ENCODE measurements around the gene ATE1. TPM values are rescaled to one million over a fixed set of nuclear protein-coding genes. Genes with fewer than 3 reads are reported as not detected.

The ATE1 gene
- total RNA-seq, 1 donor from 2014 or later, result 27.6 TPM

GRCh38 chr10:121834757-121835156, 93.1 kb downstream of the ATE1 start:
- no peak overlapping the region for H3K27ac Mint-ChIP-seq (ENCODE audit: unreplicated experiment)
- H3K9me3 Mint-ChIP-seq, result no peaks in the 10 kb centered on the region
- DNase-seq (ENCODE audit: low read depth, low spot score), result no peak
- no peak for TF ChIP-seq CTCF (conservative IDR thresholded peaks at IDR 0.05)
- H3K27me3 Mint-ChIP-seq (ENCODE audit: low read depth), result no peaks in the 10 kb centered on the region
- peaks cover 12% of the 10 kb centered on the region for H3K36me3 Mint-ChIP-seq (ENCODE audit: low read depth)
- H3K4me3 Mint-ChIP-seq, result no peak overlapping the region
- H3K4me1 Mint-ChIP-seq, result no peaks in the 10 kb centered on the region

- H3K9me3 Mint-ChIP-seq, result no peaks in the 10 kb centered on the region
- no peak for TF ChIP-seq CTCF (conservative IDR thresholded peaks at IDR 0.05)
- H3K4me3 Mint-ChIP-seq, result no peak overlapping the region
- DNase-seq (ENCODE audit: low read depth, low spot score), result no peak
- H3K4me1 Mint-ChIP-seq, result no peaks in the 10 kb centered on the region
- peak overlapping the region; percentile 21 for H3K27ac Mint-ChIP-seq (ENCODE audit: unreplicated experiment)
- peaks cover 15% of the 10 kb centered on the region for H3K36me3 Mint-ChIP-seq (ENCODE audit: low read depth)
- no peaks in the 10 kb centered on the region for H3K27me3 Mint-ChIP-seq (ENCODE audit: low read depth)
Observed at GRCh38 chr10:121833387-121833786, 94.4 kb downstream of the ATE1 start.

GRCh38 chr10:121832647-121833046, 95.2 kb downstream of the ATE1 start:
- H3K27ac Mint-ChIP-seq (ENCODE audit: unreplicated experiment), result no peak overlapping the region
- H3K4me1 Mint-ChIP-seq, result no peaks in the 10 kb centered on the region
- DNase-seq (ENCODE audit: low read depth, low spot score), result no peak
- TF ChIP-seq CTCF (conservative IDR thresholded peaks at IDR 0.05), result no peak
- peaks cover 15% of the 10 kb centered on the region for H3K36me3 Mint-ChIP-seq (ENCODE audit: low read depth)
- H3K4me3 Mint-ChIP-seq, result no peak overlapping the region
- H3K9me3 Mint-ChIP-seq, result no peaks in the 10 kb centered on the region
- H3K27me3 Mint-ChIP-seq (ENCODE audit: low read depth), result no peaks in the 10 kb centered on the region

- Mint-ChIP-seq H3K27ac (ENCODE audit: unreplicated experiment) (no peak overlapping the region), H3K4me1 (no peaks in the 10 kb centered on the region), H3K27me3 (ENCODE audit: low read depth) (no peaks in the 10 kb centered on the region), H3K4me3 (no peak overlapping the region), H3K9me3 (no peaks in the 10 kb centered on the region), H3K36me3 (ENCODE audit: low read depth) (peaks cover 22% of the 10 kb centered on the region)
- DNase-seq (ENCODE audit: low read depth, low spot score), result no peak
- TF ChIP-seq CTCF (conservative IDR thresholded peaks at IDR 0.05), result no peak
Observed at GRCh38 chr10:121831777-121832176, 96.1 kb downstream of the ATE1 start.

GRCh38 chr10:121831237-121831636, 96.6 kb downstream of the ATE1 start:
- no peaks in the 10 kb centered on the region for H3K9me3 Mint-ChIP-seq
- no peak for TF ChIP-seq CTCF (conservative IDR thresholded peaks at IDR 0.05)
- H3K36me3 Mint-ChIP-seq (ENCODE audit: low read depth), result peaks cover 25% of the 10 kb centered on the region
- H3K27me3 Mint-ChIP-seq (ENCODE audit: low read depth), result no peaks in the 10 kb centered on the region
- H3K27ac Mint-ChIP-seq (ENCODE audit: unreplicated experiment), result no peak overlapping the region
- no peak overlapping the region for H3K4me3 Mint-ChIP-seq
- H3K4me1 Mint-ChIP-seq, result no peaks in the 10 kb centered on the region
- no peak for DNase-seq (ENCODE audit: low read depth, low spot score)

- Mint-ChIP-seq H3K4me1 (no peaks in the 10 kb centered on the region), H3K4me3 (no peak overlapping the region), H3K27ac (ENCODE audit: unreplicated experiment) (no peak overlapping the region), H3K36me3 (ENCODE audit: low read depth) (peaks cover 21% of the 10 kb centered on the region), H3K27me3 (ENCODE audit: low read depth) (no peaks in the 10 kb centered on the region), H3K9me3 (no peaks in the 10 kb centered on the region)
- no peak for DNase-seq (ENCODE audit: low read depth, low spot score)
- no peak for TF ChIP-seq CTCF (conservative IDR thresholded peaks at IDR 0.05)
Observed at GRCh38 chr10:121830101-121830500, 97.7 kb downstream of the ATE1 start.

Measured in neural crest cell (in vitro differentiated cells).